Activated CD4-positive, alpha-beta T cell treated with anti-CD3 and anti-CD28 coated beads for 36 hours (primary cell): ENCODE data around the gene ADCY9. TPM values are rescaled to one million over a fixed set of nuclear protein-coding genes. Genes with fewer than 3 reads are reported as not detected.
"Not testable (repeated sequence)": the region's sequence is repeated elsewhere in the genome, so short reads cannot be mapped to it uniquely, and the experiment has no call there.

Experiments
- ATAC-seq: fragments of 200-7000 bp; cut with Tn5 transposase; one replicate; pipeline ENCODE4 v1.10.0; 2021; ENCODE audit warnings: mild to moderate bottlenecking, moderate library complexity
- CTCF ChIA-PET: fragments of 350-600 bp; sonication (Branson Sonifier 250); formaldehyde crosslinking; loops from one replicate; lab custom pipeline; 2021; ENCODE audit warnings: antibody characterized with exemption; lab: Charles Lee
- POLR2A ChIA-PET: fragments of 350-600 bp; sonication (Branson Sonifier 250); formaldehyde crosslinking; loops from one replicate; lab custom pipeline; 2021; ENCODE audit warnings: antibody characterized with exemption, inconsistent platforms; lab: Charles Lee
- DNase-seq: peaks from one replicate; pipeline ENCODE4 v3.0.0-alpha.2; 2020
- H3K27ac Mint-ChIP-seq: one replicate; pipeline ENCODE4 v1.8.0; 2021; ENCODE audit warnings: mixed read lengths
- H3K27me3 Mint-ChIP-seq: one replicate; pipeline ENCODE4 v1.8.0; 2021; ENCODE audit warnings: mixed read lengths
- H3K36me3 Mint-ChIP-seq: one replicate; pipeline ENCODE4 v1.8.0; 2021; ENCODE audit warnings: low read depth, mixed read lengths
- H3K4me1 Mint-ChIP-seq: one replicate; pipeline ENCODE4 v1.8.0; 2021; ENCODE audit warnings: mixed read lengths
- H3K4me3 Mint-ChIP-seq: one replicate; pipeline ENCODE4 v1.8.0; 2021; ENCODE audit warnings: mild to moderate bottlenecking, moderate library complexity, mixed read lengths
- H3K9me3 Mint-ChIP-seq: one replicate; pipeline ENCODE4 v1.8.0; 2021; ENCODE audit warnings: low read depth, mixed read lengths
- intact Hi-C, 2 experiments: fragments of 100-400 bp; cut with DNase I in 1 of 2; cut with micrococcal nuclease in 1 of 2; formaldehyde crosslinking; loops; one replicate each; pipeline versions ENCODE4 v1.14.2 to v1.15.1; 2022 to 2024; cut with DNase I, micrococcal nuclease
- total RNA-seq, 2 experiments: library from RNA; stranded (reverse); gene quantifications; one replicate each; pipeline ENCODE4 v1.2.3, GENCODE V29; 2021

ADCY9 gene
- total RNA-seq, 2 experiments from 2014 or later = 5.3 to 6.2 TPM

DNA sequence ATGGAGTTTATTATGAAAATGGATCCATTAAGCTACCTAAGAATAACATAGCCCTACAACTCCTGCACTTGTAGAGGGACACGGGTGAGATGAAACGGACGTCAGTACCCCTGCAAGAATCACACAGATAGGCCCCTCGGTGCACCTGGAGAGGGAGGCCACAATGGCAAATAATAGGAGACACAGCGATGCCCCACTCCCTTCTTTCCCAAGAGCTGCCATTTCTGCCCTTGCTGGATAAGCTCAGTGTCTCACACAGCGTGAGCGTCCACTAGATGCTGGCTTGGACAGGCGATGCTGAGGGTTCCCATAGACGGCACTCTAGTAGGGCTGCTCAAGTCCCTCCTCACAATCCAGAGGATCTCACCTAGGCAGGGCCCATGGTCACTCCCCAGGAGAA lies 67.8 kb downstream of the ADCY9 start:
- DNase-seq (no peak), ATAC-seq (no peak)
- ChIA-PET POLR2A (no interaction called here), CTCF (no interaction called here)
- peaks cover 2% of the 10 kb centered on the region for H3K27me3 Mint-ChIP-seq
- H3K4me1 Mint-ChIP-seq = peaks cover 2% of the 10 kb centered on the region
- H3K27ac Mint-ChIP-seq = no peak overlapping the region
- H3K4me3 Mint-ChIP-seq = no peak overlapping the region
- H3K36me3 Mint-ChIP-seq = no peaks in the 10 kb centered on the region
- intact Hi-C loops = no loop called here
- H3K9me3 Mint-ChIP-seq = no peaks in the 10 kb centered on the region

DNA sequence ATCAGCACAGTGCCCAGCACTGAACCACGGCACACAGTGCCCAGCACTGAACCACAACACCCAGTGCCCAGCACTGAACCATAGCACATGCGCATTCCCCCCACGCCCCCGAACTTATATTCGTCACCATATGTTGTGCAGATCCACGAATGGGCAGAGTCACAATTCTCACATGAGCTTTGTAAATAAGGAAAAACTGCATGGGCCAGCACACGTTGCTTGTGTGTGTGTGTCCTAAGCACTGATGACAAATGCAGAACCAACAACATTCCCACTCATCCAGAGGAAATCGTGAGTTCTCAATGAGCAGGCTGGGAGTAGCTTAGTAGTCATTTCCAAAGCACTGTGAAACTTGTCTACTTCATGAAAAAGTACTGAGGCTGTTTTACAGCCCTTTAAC lies 70.0 kb downstream of the ADCY9 start:
- Mint-ChIP-seq H3K4me3 (no peak overlapping the region), H3K27ac (no peak overlapping the region), H3K9me3 (no peaks in the 10 kb centered on the region), H3K4me1 (no peaks in the 10 kb centered on the region), H3K27me3 (peaks cover 2% of the 10 kb centered on the region), H3K36me3 (no peaks in the 10 kb centered on the region)
- ATAC-seq = no peak
- no peak for DNase-seq
- intact Hi-C loops = no loop called here
- POLR2A ChIA-PET = no interaction called here
- CTCF ChIA-PET = no interaction called here

DNA sequence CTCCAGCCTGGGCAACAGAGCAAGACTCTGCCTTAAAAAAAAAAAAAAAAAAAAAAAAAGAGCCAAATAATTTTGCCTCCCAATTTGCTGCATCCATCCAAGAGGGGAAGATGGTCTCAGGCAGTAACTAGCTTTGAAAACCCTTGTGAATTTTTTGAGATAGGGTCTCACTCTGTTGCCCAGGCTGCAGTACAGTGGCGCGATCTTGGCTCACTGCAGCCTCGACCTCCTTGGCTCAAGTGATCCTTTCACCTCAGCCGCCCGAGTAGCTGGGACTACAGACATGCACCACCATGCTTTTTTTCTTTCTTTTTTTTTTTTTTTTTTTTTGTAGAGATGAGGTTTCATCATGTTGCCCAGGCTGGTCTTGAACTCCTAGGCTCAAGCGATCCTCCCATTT lies 70.7 kb downstream of the ADCY9 start:
- POLR2A ChIA-PET, H3K27me3 Mint-ChIP-seq, H3K4me3 Mint-ChIP-seq, DNase-seq, ATAC-seq, H3K36me3 Mint-ChIP-seq, H3K9me3 Mint-ChIP-seq, H3K27ac Mint-ChIP-seq, H3K4me1 Mint-ChIP-seq, CTCF ChIA-PET, intact Hi-C loops: not testable (repeated sequence)

DNA sequence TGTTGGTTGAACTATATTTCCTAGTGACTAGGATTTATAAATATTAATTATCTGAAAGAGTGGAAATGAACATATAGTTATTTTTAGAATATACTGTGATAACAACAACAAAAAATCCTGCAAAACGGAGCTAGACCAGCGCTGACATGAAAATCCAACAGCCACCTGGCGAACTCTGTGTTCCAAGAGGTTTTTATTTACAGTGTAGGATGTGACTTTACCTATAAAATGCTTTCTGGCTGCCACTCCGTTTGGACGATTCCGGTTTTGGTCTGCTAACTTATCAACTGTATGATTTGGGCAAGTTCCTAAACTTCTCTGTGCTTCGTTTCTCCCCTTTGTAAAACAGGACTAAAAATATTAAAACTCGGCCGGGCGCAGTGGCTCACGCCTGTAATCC lies 73.7 kb downstream of the ADCY9 start:
- DNase-seq = no peak
- ChIA-PET CTCF (interaction anchor here (0.6 kb wide), 1 partner anchor 37 kb away, joined by 3 read pairs; no protein-coding TSS in a partner anchor), POLR2A (no interaction called here)
- H3K27ac Mint-ChIP-seq = no peak overlapping the region
- no peaks in the 10 kb centered on the region for H3K36me3 Mint-ChIP-seq
- intact Hi-C loops = no loop called here
- no peaks in the 10 kb centered on the region for H3K4me1 Mint-ChIP-seq
- H3K4me3 Mint-ChIP-seq = no peak overlapping the region
- ATAC-seq = no peak
- peaks cover 2% of the 10 kb centered on the region for H3K27me3 Mint-ChIP-seq
- H3K9me3 Mint-ChIP-seq = no peaks in the 10 kb centered on the region

DNA sequence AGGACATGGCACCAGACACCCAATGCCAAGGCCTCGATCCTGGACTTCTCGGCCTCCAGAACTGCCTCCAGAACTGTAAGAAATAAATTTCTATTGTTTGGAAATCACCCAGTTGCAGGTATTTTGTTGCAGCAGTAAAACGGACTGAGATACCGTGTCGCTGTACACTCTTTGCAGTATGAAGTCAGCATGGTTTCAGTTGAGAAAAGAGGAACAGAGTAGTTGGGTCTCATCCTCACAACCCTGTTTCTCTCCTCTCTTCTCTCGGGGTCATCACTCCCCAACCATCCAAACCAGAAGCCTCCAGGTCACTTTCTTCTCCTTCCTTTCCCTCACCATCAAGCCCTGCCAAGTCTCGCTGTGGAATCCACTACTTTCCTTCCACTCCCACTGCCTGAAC lies 77.8 kb downstream of the ADCY9 start:
- no peak overlapping the region for H3K4me3 Mint-ChIP-seq
- no peaks in the 10 kb centered on the region for H3K9me3 Mint-ChIP-seq
- ATAC-seq = no peak
- CTCF ChIA-PET = no interaction called here
- no peak for DNase-seq
- H3K4me1 Mint-ChIP-seq = no peaks in the 10 kb centered on the region
- POLR2A ChIA-PET = no interaction called here
- H3K27me3 Mint-ChIP-seq = no peaks in the 10 kb centered on the region
- intact Hi-C loops = no loop called here
- no peak overlapping the region for H3K27ac Mint-ChIP-seq
- H3K36me3 Mint-ChIP-seq = no peaks in the 10 kb centered on the region

DNA sequence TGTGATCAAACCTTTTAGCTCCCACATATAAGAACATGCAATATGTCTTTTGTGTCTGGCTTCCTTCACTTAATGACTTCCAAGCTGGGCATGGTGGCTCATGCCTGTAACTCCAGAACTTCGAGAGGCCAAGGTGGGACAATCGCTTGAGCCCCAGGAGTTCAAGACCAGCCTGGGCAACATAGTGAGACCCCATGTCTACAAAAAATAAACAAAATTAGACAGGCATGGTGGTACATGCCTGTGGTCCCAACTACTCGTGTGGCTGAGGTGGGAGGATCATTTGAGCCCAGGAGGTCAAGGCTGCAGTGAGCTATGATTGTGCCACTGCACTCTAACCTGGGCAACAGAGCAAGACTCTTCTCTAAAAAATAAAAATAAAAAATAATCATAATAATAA lies 79.3 kb downstream of the ADCY9 start:
- intact Hi-C loops, H3K4me3 Mint-ChIP-seq, ATAC-seq, DNase-seq, H3K4me1 Mint-ChIP-seq, H3K27ac Mint-ChIP-seq, POLR2A ChIA-PET, H3K27me3 Mint-ChIP-seq, H3K9me3 Mint-ChIP-seq, H3K36me3 Mint-ChIP-seq: not testable (repeated sequence)
- CTCF ChIA-PET = interaction anchor here (0.6 to 0.7 kb wide), 2 partner anchors 337 to 1236 kb away, joined by 3 to 4 read pairs; no protein-coding TSS in a partner anchor

DNA sequence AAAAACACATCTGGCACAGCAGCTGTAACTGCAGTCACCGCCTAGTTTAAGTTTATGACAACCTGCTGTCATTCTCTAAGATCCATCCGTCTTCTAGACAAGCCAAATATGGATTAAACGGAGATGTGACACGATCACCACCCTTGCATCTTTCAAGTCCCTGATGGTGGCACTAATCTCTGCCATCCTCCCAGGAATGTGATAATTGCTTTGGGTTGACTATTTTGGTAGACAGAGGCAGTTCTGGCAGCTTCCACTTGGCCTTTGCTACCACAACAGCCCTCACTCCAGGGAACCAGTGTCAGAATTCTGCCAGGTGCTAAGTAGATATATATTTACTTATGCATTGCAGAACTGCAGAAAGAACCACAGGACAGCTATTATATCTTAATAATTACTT lies 81.3 kb downstream of the ADCY9 start:
- H3K27ac Mint-ChIP-seq = no peak overlapping the region
- H3K36me3 Mint-ChIP-seq = no peaks in the 10 kb centered on the region
- H3K4me1 Mint-ChIP-seq = peaks cover 4% of the 10 kb centered on the region
- ATAC-seq (no peak), DNase-seq (no peak)
- ChIA-PET CTCF (no interaction called here), POLR2A (no interaction called here)
- no peaks in the 10 kb centered on the region for H3K9me3 Mint-ChIP-seq
- intact Hi-C loops = no loop called here
- H3K4me3 Mint-ChIP-seq = no peak overlapping the region
- H3K27me3 Mint-ChIP-seq = no peaks in the 10 kb centered on the region

DNA sequence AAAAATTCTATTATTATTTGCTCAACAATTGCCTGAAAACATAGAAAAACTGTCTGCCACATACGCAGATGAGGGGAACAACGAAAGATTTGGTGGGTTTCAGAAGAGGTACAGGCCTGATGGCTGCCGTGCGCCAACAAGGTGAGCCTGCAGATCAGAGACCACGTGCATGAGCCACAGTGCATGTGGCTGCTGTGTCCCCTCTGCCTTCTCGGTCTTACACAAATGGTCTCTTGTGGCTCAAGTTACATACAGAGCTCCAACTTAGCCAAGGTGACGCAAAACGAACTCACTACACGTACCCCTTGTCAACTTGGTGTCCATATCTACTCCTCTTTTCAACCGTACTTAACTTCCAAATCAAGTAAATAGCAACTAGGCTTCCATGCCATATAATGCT lies 82.3 kb downstream of the ADCY9 start:
- no peaks in the 10 kb centered on the region for H3K27me3 Mint-ChIP-seq
- H3K4me1 Mint-ChIP-seq = peaks cover 4% of the 10 kb centered on the region
- H3K27ac Mint-ChIP-seq = no peak overlapping the region
- POLR2A ChIA-PET = no interaction called here
- no peak for DNase-seq
- no peaks in the 10 kb centered on the region for H3K9me3 Mint-ChIP-seq
- ATAC-seq = no peak
- no peaks in the 10 kb centered on the region for H3K36me3 Mint-ChIP-seq
- H3K4me3 Mint-ChIP-seq = no peak overlapping the region
- CTCF ChIA-PET = no interaction called here
- intact Hi-C loops = no loop called here

DNA sequence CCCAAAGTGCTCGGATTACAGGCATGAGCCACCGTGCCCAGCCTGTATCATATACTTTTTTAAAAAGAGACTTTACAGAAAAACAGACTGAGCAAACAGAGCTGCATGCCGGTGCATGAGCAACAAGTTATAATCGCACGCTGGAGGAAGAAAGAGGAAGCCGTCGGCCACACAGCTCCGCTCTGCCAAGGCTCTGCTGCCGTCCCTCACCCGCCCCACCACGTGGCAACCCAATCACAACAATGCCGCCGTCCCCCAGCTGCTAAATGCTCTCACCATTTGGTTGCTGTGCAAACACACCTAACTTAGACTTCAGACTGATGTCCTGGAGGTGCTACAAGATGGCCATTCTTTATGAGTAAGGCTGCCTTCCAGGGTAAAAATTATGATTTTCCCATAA lies 83.5 kb downstream of the ADCY9 start:
- Mint-ChIP-seq H3K27me3 (no peaks in the 10 kb centered on the region), H3K4me3 (no peak overlapping the region), H3K36me3 (no peaks in the 10 kb centered on the region), H3K9me3 (no peaks in the 10 kb centered on the region), H3K4me1 (peaks cover 4% of the 10 kb centered on the region), H3K27ac (no peak overlapping the region)
- POLR2A ChIA-PET = no interaction called here
- DNase-seq (peak; percentile 42), ATAC-seq (no peak)
- CTCF ChIA-PET = no interaction called here
- intact Hi-C loops = no loop called here

DNA sequence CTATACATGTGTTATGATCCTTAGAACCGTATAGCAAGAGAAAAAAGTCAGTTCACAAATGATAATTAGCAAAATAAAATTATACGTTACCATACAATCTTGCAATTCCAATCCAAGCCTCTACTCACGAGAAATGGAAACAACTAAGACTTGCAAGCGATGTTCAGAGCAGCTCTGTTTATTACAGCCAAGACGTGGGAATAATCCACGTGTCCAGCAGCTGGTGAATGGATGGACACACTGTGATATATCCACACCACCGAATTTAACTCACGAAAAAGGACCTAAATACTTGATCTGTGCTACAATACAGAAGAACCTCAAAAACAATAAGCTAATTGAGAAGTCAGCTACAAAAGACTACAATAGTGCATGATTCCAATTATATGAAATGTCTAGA lies 88.1 kb downstream of the ADCY9 start:
- ChIA-PET POLR2A (no interaction called here), CTCF (no interaction called here)
- Mint-ChIP-seq H3K9me3 (peaks cover 1% of the 10 kb centered on the region), H3K36me3 (peaks cover 2% of the 10 kb centered on the region), H3K27ac (no peak overlapping the region), H3K4me3 (no peak overlapping the region), H3K4me1 (peaks cover 4% of the 10 kb centered on the region), H3K27me3 (no peaks in the 10 kb centered on the region)
- intact Hi-C loops = no loop called here
- no peak for DNase-seq
- no peak for ATAC-seq

DNA sequence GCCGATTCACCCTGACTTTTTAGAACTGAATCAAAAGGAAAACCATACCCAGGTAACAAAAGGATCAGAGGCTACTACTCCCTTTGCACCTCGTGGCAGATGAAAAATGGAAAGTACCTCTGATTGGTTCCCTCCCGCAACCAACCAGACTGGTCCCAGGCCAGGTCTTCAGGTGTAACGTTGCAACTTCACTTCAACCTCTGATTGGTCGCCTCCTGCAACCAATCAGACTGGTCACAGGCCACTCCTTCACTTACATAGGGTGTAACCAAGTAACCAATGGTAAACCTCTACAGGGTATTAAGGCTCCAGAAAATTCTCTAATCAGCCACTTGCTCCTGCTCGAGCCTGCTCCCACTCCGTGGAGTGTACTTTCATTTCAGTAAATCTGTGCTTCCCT lies 89.4 kb downstream of the ADCY9 start:
- no peak for ATAC-seq
- no peak for DNase-seq
- ChIA-PET CTCF (no interaction called here), POLR2A (no interaction called here)
- intact Hi-C loops = no loop called here
- Mint-ChIP-seq H3K27me3 (no peaks in the 10 kb centered on the region), H3K4me1 (peaks cover 4% of the 10 kb centered on the region), H3K4me3 (no peak overlapping the region), H3K36me3 (peaks cover 2% of the 10 kb centered on the region), H3K27ac (no peak overlapping the region), H3K9me3 (peaks cover 1% of the 10 kb centered on the region)

DNA sequence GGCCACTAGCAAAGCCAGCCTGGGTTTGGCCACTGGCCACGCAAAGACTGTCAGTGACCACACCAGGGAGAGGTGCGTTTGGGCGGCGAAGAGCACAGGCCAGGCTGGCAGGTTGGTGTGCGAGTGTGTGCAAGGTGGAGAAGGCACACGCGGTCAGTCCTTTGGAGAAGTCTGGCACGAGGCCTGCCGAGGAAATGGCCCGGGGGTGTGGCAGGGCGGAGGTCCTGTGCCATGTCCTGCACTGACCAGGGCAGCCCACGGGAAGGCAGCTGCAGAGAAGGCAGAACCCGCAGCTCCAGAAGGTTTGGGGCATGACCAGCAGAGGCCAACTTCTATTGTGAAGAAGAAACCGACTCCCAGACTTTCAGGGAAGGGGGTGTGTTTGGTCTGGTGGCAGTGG lies 90.8 kb downstream of the ADCY9 start:
- Mint-ChIP-seq H3K27ac (no peak overlapping the region), H3K4me3 (no peak overlapping the region), H3K36me3 (peaks cover 2% of the 10 kb centered on the region), H3K9me3 (peaks cover 1% of the 10 kb centered on the region), H3K4me1 (no peaks in the 10 kb centered on the region), H3K27me3 (no peaks in the 10 kb centered on the region)
- CTCF ChIA-PET = interaction anchor here (1.0 kb wide), 1 partner anchor 84 kb away, joined by 3 read pairs; no protein-coding TSS in a partner anchor
- POLR2A ChIA-PET = no interaction called here
- intact Hi-C loops = no loop called here
- DNase-seq = no peak
- no peak for ATAC-seq

DNA sequence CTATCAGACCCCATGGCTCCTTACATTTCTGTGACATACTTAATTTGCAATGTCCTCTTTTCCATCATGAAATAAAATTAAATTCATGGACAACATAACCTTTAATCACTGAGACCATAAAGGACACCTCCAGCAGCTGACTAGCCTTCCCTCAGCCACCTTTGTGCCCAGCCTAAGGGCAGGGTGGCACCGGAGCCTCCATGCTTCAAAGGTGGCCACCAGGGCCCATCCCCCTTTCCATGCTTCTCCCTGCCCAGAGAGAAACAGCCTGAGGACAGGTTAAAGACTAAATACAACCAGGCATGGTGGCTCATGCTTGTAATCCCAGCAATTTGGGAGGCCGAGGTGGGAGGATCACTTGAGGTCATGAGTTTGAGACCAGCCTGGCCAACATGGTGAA lies 94.3 kb downstream of the ADCY9 start:
- DNase-seq (no peak), ATAC-seq (no peak)
- Mint-ChIP-seq H3K27ac (no peak overlapping the region), H3K27me3 (no peaks in the 10 kb centered on the region), H3K9me3 (no peaks in the 10 kb centered on the region), H3K4me1 (peaks cover 5% of the 10 kb centered on the region), H3K4me3 (no peak overlapping the region), H3K36me3 (peaks cover 2% of the 10 kb centered on the region)
- CTCF ChIA-PET = no interaction called here
- intact Hi-C loops = no loop called here
- POLR2A ChIA-PET = no interaction called here
